22Rv1 (cell line): Measurements from ENCODE around the gene SNX22.

Experiments used
- ZFX ChIP-seq: fragments of 450-650 bp; IDR thresholded peaks from 2 replicates; pipeline ENCODE4 v1.6.1; 2017; ENCODE audit warnings: antibody characterized with exemption, borderline replicate concordance
- TF ChIP-seq, protein P1 (sequence below): fragments of 450-650 bp; IDR thresholded peaks from 2 replicates; pipeline ENCODE4 v1.5.1; 2017; ENCODE audit warnings: mild to moderate bottlenecking

DNA sequence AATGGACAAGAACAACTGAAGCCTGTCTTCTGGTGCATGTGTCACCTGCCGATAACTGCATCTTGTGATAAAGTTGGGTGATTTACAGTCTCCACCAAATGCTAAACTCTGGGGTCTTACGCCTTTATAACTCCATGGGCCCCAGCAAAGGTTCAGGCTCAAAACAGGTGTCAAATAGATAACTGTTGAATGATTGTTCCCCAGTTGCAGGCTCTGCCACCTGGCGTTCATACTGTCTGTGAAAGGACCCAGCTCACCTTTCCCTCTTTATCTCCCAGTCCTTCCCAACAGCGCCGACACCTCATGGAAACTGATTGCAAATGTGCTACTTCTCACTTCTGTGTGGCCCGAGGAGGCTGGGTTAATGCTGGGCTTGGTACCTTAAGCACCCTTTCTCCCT, 8.3 kb upstream of the SNX22 start:
- TF ChIP-seq, protein P1, sequence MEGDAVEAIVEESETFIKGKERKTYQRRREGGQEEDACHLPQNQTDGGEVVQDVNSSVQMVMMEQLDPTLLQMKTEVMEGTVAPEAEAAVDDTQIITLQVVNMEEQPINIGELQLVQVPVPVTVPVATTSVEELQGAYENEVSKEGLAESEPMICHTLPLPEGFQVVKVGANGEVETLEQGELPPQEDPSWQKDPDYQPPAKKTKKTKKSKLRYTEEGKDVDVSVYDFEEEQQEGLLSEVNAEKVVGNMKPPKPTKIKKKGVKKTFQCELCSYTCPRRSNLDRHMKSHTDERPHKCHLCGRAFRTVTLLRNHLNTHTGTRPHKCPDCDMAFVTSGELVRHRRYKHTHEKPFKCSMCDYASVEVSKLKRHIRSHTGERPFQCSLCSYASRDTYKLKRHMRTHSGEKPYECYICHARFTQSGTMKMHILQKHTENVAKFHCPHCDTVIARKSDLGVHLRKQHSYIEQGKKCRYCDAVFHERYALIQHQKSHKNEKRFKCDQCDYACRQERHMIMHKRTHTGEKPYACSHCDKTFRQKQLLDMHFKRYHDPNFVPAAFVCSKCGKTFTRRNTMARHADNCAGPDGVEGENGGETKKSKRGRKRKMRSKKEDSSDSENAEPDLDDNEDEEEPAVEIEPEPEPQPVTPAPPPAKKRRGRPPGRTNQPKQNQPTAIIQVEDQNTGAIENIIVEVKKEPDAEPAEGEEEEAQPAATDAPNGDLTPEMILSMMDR: no peak
- TF ChIP-seq ZFX: no peak
